Measurements from ENCODE around the gene SREBF2. TPM values are rescaled to one million over a fixed set of nuclear protein-coding genes. Genes with fewer than 3 reads are reported as not detected.
"Not testable (repeated sequence)": the region's sequence is repeated elsewhere in the genome, so short reads cannot be mapped to it uniquely, and the experiment has no call there.

The SREBF2 gene
- total and polyA plus RNA-seq, 9 of the 15 experiments (the other 6 are each of a cell fraction or from before 2014, with no cell fraction given): 1.1 to 84.2 (median 26.9) TPM

- BruUV-seq (replicated peaks); FAIRE-seq; H3K4me1 ChIP-seq (replicated peaks in 1 of 2; ENCODE audit: control insufficient read depth in 2 of 2, insufficient read depth in 2 of 2, low read length in 2 of 2); intact Hi-C loops (cut with micrococcal nuclease); H3K27ac ChIP-seq (ENCODE audit: extremely low read depth, low read depth, low read length); H3K9me1 ChIP-seq (ENCODE audit: control insufficient read depth, insufficient read depth, low read length); in situ Hi-C loops (cut with MboI); H3K4me2 ChIP-seq (ENCODE audit: insufficient read depth, low read length); H3K4me3 ChIP-seq; DNase-seq (ENCODE audit: extremely low read depth in 1 of 4, low spot score in 3 of 4); H2AFZ ChIP-seq (ENCODE audit: low read depth, low read length); CTCF ChIA-PET (ENCODE audit: low intra/inter-chr PET ratio); H3K9me3 ChIP-seq (replicated peaks; ENCODE audit: control insufficient read depth, insufficient read depth, low read depth, low read length); ATAC-seq; H3K27me3 ChIP-seq (ENCODE audit: control insufficient read depth in 2 of 2, insufficient read depth in 2 of 2, low read length in 2 of 2); H3K9ac ChIP-seq (ENCODE audit: insufficient read depth in 1 of 2, low read depth in 2 of 2, low read length in 2 of 2); POLR2A ChIA-PET: not testable (repeated sequence)
- WGBS (ENCODE audit: insufficient coverage, low coverage, missing lambda C conversion rate): 88% methylated on average over 1 of the region's 1 CpG
- H4K20me1 ChIP-seq (replicated peaks; ENCODE audit: control insufficient read depth, insufficient read depth, low read length): peaks cover 11% of the 10 kb centered on the region; the same call in 1 of the 2 replicates
- peaks cover 19% of the 10 kb centered on the region for H3K79me2 ChIP-seq (ENCODE audit: control insufficient read depth, insufficient read depth, low read length)
- peaks cover 81% of the 10 kb centered on the region for H3K36me3 ChIP-seq (ENCODE audit: control insufficient read depth, insufficient read depth, low read length)
Measured at GRCh38 chr22:41870081-41870480, 37.2 kb downstream of the SREBF2 start.

- H2AFZ ChIP-seq (ENCODE audit: low read depth, low read length): no peak overlapping the region
- WGBS (ENCODE audit: insufficient coverage, low coverage, missing lambda C conversion rate): no CpG with 5 or more reads among the region's 4 CpGs
- no peak overlapping the region for H3K9ac ChIP-seq (ENCODE audit: insufficient read depth in 1 of 2, low read depth in 2 of 2, low read length in 2 of 2)
- in situ Hi-C loops (cut with MboI) (no loop called here), intact Hi-C loops (cut with micrococcal nuclease) (no loop called here)
- H3K9me1 ChIP-seq (ENCODE audit: control insufficient read depth, insufficient read depth, low read length): no peaks in the 10 kb centered on the region
- peaks cover 11% of the 10 kb centered on the region for H3K79me2 ChIP-seq (ENCODE audit: control insufficient read depth, insufficient read depth, low read length)
- ChIA-PET CTCF (ENCODE audit: low intra/inter-chr PET ratio) (no interaction called here), POLR2A (no interaction called here)
- H4K20me1 ChIP-seq (replicated peaks; ENCODE audit: control insufficient read depth, insufficient read depth, low read length): peaks cover 6% of the 10 kb centered on the region; the same call in 1 of the 2 replicates
- no TSS peak for BruUV-seq (replicated peaks)
- H3K9me3 ChIP-seq (replicated peaks; ENCODE audit: control insufficient read depth, insufficient read depth, low read depth, low read length): no peaks in the 10 kb centered on the region
- no peak overlapping the region for H3K4me3 ChIP-seq
- H3K4me2 ChIP-seq (ENCODE audit: insufficient read depth, low read length): no peak overlapping the region
- FAIRE-seq (no peak), ATAC-seq (no peak), DNase-seq (ENCODE audit: extremely low read depth in 1 of 4, low spot score in 3 of 4) (no peak)
- H3K27me3 ChIP-seq (ENCODE audit: control insufficient read depth in 2 of 2, insufficient read depth in 2 of 2, low read length in 2 of 2): no peaks in the 10 kb centered on the region
- no peaks in the 10 kb centered on the region; a peak in 1 of 5 replicates for H3K4me1 ChIP-seq (replicated peaks in 1 of 2; ENCODE audit: control insufficient read depth in 2 of 2, insufficient read depth in 2 of 2, low read length in 2 of 2)
- TF ChIP-seq RAD21 (CRISPR knock-in tag; conservative IDR thresholded peaks at IDR 0.05 in 1 of 2, IDR thresholded peaks at IDR 0.05 in 1 of 2): no peak
- no peak for TF ChIP-seq TCF15 (CRISPR knock-in tag; IDR thresholded peaks at IDR 0.05)
- no peak for TF ChIP-seq ZFP30 (CRISPR knock-in tag; IDR thresholded peaks at IDR 0.05; ENCODE audit: borderline replicate concordance)
- TF ChIP-seq NCOA1 (IDR thresholded peaks at IDR 0.05; ENCODE audit: low read depth): no peak
- no peak for TF ChIP-seq POLR3G (IDR thresholded peaks at IDR 0.05; ENCODE audit: extremely low read depth, insufficient read length, insufficient replicate concordance)
- no peak for TF ChIP-seq DPF2 (IDR thresholded peaks at IDR 0.05)
- TF ChIP-seq ZNF695 (CRISPR knock-in tag; IDR thresholded peaks at IDR 0.05): no peak
- TF ChIP-seq NR1H2 (CRISPR knock-in tag; IDR thresholded peaks at IDR 0.05): no peak
- TF ChIP-seq ZNF12 (CRISPR knock-in tag; IDR thresholded peaks at IDR 0.05): no peak
- TF ChIP-seq ZNF124 (CRISPR knock-in tag; IDR thresholded peaks at IDR 0.05): no peak
- TF ChIP-seq SAFB2 (IDR thresholded peaks at IDR 0.05; ENCODE audit: borderline replicate concordance, low read depth, low read length, severe bottlenecking): no peak
- no peak for TF ChIP-seq CREM (IDR thresholded peaks at IDR 0.05; ENCODE audit: low read depth)
- no peak for TF ChIP-seq TBP (optimal IDR thresholded peaks at IDR 0.05; ENCODE audit: low read depth, low read length)
- no peak for TF ChIP-seq XRCC3 (IDR thresholded peaks at IDR 0.05)
- no peak for TF ChIP-seq RBBP5 (IDR thresholded peaks at IDR 0.05; ENCODE audit: borderline replicate concordance, insufficient read depth, low read length, poor library complexity, severe bottlenecking)
- H3K36me3 ChIP-seq (ENCODE audit: control insufficient read depth, insufficient read depth, low read length): peaks cover 81% of the 10 kb centered on the region
- H3K27ac ChIP-seq (ENCODE audit: extremely low read depth, low read depth, low read length): no peak overlapping the region
Measured at GRCh38 chr22:41870786-41871185, 37.9 kb downstream of the SREBF2 start.
